AG04449 (cell line): Measurements from ENCODE around the gene SLC35E1.

Experiments
- CTCF ChIA-PET: fragments of 350-600 bp; formaldehyde crosslinking; extraction: SDS; loops from one replicate; lab custom pipeline; 2021; ENCODE audit warnings: antibody characterized with exemption; lab: Yijun Ruan, JAX
- POLR2A ChIA-PET: fragments of 400-600, 350-600 bp; formaldehyde crosslinking; extraction: SDS; loops from one replicate; lab custom pipeline; 2020; ENCODE audit warnings: antibody characterized with exemption, inconsistent platforms; lab: Yijun Ruan, JAX
- DNase-seq: peaks from one replicate; pipeline ENCODE4 v3.0.0-alpha.2; 2010; ENCODE audit warnings: low read depth, low spot score
- H3K4me3 ChIP-seq: 2 replicates; pipeline ENCODE4 v1.5.1; 2011; ENCODE audit warnings: low read depth, mild to moderate bottlenecking, control low read depth, low read length
- TF ChIP-seq, protein P1 (sequence below): IDR thresholded peaks from one replicate; pipeline ENCODE4 v1.5.1; 2011; ENCODE audit warnings: mild to moderate bottlenecking, moderate library complexity, low read length, control low read depth, inconsistent platforms; ENCODE audit not compliant: insufficient read depth; ENCODE audit errors: missing control alignments

SLC35E1 gene

DNA sequence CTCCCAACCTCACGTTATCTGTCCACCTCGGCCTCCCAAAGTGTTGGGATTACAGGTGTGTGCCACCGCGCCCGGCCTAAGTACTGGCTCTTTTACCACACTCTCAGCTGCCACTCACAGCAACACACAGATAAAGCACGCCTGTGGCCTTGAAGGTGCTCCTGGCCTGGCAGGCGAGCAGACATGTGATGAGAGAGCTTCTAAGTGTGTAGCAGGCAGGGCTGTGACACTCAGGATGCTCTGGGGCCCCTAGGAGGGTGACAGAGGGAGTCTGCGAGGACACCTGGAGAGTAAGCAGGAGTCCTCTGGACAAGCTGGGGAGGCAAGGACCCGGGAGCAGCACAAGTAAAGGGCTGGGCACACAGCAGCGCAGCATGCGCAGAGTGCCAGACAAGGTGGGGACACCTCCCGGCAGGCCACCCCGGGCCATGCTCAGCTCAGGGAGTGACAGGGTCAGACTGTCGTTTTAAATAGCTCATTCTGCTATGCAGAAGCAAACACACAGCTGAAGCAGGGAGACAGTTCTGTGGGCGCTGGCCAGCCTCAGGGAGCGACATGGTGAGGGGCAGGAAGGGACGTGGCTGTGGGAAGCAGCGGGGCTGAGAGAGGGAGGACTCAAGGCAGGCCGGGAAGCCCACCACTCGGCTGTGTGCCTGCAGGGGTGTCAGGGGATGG lies 29.3 kb upstream of the SLC35E1 start:
- POLR2A ChIA-PET, result interaction anchor here (1.4 kb wide), 1 partner anchor 27 kb away, joined by 3 read pairs; the partner anchor contains the start of gene MED26

GRCh38 chr19:16600824-16601223 lies 28.6 kb upstream of the SLC35E1 start:
- POLR2A ChIA-PET, result interaction anchor here (0.6 to 1.4 kb wide), 2 partner anchors 27 to 28 kb away, joined by 3 to 4 read pairs; partner anchors contain the start of gene MED26
- TF ChIP-seq, protein P1, sequence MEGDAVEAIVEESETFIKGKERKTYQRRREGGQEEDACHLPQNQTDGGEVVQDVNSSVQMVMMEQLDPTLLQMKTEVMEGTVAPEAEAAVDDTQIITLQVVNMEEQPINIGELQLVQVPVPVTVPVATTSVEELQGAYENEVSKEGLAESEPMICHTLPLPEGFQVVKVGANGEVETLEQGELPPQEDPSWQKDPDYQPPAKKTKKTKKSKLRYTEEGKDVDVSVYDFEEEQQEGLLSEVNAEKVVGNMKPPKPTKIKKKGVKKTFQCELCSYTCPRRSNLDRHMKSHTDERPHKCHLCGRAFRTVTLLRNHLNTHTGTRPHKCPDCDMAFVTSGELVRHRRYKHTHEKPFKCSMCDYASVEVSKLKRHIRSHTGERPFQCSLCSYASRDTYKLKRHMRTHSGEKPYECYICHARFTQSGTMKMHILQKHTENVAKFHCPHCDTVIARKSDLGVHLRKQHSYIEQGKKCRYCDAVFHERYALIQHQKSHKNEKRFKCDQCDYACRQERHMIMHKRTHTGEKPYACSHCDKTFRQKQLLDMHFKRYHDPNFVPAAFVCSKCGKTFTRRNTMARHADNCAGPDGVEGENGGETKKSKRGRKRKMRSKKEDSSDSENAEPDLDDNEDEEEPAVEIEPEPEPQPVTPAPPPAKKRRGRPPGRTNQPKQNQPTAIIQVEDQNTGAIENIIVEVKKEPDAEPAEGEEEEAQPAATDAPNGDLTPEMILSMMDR, result no peak
- CTCF ChIA-PET, result no interaction called here
- no peak overlapping the region for H3K4me3 ChIP-seq
- DNase-seq, result no peak

More for the DNA sequence above, 29.3 kb upstream of the SLC35E1 start:
- no peak for DNase-seq
- CTCF ChIA-PET, result no interaction called here
- TF ChIP-seq, protein P1, result no peak
- no peak overlapping the region for H3K4me3 ChIP-seq

- ChIA-PET CTCF (interaction anchor here (0.8 kb wide), 1 partner anchor 10 kb away, joined by 3 read pairs; no protein-coding TSS in a partner anchor), POLR2A (interaction anchor here (1.4 kb wide), 1 partner anchor 28 kb away, joined by 3 read pairs; the partner anchor contains the start of gene MED26)
- no peak for DNase-seq
- TF ChIP-seq, protein P1, result no peak
- no peak overlapping the region for H3K4me3 ChIP-seq
These were observed 27.6 kb upstream of the SLC35E1 start for GRCh38 chr19:16599655-16600346.

- DNase-seq, result no peak
- POLR2A ChIA-PET, result no interaction called here
- TF ChIP-seq, protein P1, result no peak
- CTCF ChIA-PET, result interaction anchor here (0.8 kb wide), 1 partner anchor 9 kb away, joined by 3 read pairs; no protein-coding TSS in a partner anchor
- no peak overlapping the region for H3K4me3 ChIP-seq
These were observed 26.6 kb upstream of the SLC35E1 start for GRCh38 chr19:16598848-16599247.

DNA sequence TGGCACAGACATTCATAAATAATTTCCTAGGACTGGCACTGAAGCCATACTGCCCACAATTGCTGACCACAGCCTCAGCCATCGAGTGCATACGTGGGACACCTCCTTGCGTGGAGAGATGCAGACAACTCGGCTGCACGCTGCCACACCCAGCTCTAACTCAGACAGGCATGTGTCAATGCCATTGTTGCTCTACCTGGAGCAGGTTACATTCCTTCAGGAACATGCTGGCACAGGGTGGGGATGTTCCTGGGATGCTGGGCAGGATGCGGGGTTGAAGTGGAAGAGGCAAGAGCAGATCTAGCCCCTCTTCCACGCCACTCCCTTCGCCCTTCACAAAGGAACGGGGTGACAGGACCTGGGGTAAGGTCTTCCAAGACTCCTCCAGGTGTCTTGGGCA lies 24.2 kb upstream of the SLC35E1 start:
- ChIA-PET POLR2A (no interaction called here), CTCF (no interaction called here)
- no peak for DNase-seq
- TF ChIP-seq, protein P1, result no peak
- no peak overlapping the region for H3K4me3 ChIP-seq

DNA sequence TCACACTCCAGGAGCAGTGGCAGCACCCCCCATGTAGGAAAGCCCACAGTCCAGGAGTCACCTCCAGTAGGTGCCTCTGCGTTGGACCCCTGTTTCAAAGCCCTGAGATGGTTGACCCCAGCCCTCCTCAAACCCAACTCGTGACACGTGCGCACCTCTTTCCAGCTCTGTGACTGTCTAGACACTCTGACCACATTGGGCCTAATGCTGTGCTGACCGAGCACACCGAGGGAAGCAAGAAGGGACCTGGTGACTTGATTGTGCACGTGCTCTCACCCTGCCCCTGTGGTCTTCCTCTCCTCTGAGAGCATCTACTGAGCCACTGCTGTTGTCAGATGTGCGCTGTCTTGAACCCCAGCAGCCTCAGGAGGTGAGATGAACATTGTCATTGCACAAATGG lies 22.9 kb upstream of the SLC35E1 start:
- no peak overlapping the region for H3K4me3 ChIP-seq
- CTCF ChIA-PET, result no interaction called here
- TF ChIP-seq, protein P1, result no peak
- DNase-seq, result no peak
- POLR2A ChIA-PET, result no interaction called here
